NCI-H128 (cell line): Measurements from ENCODE around the gene KDM5B.
A peak's percentile ranks its signal among the peaks of the same experiment; 100 is the strongest.
"Not testable (repeated sequence)": the region's sequence is repeated elsewhere in the genome, so short reads cannot be mapped to it uniquely, and the experiment has no call there.

ENCODE experiments used
- DNase-seq: peaks from one replicate; lab custom pipeline; 2025; ENCODE audit not compliant: unreplicated experiment; lab: John Stamatoyannopoulos, UW

Gene KDM5B

DNA sequence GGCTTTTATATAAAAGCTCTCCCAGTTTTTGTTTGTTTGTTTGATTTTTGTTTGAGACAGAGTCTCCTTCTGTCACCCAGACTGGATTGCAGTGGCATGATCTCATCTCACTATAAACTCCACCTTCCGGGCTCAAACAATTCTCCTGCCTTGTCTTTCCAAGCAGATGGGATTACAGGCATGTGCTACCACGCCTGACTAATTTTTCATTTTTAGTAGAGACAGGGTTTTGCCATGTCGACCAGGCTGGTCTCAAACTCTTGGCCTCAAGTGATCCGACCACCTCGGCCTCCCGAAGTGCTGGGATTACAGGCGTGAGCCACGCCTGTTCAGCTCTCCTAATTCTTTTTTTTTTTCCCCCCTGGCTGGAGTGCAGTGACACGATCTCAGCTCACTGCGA is 6.9 kb upstream of the KDM5B start:
- DNase-seq: no peak

DNA sequence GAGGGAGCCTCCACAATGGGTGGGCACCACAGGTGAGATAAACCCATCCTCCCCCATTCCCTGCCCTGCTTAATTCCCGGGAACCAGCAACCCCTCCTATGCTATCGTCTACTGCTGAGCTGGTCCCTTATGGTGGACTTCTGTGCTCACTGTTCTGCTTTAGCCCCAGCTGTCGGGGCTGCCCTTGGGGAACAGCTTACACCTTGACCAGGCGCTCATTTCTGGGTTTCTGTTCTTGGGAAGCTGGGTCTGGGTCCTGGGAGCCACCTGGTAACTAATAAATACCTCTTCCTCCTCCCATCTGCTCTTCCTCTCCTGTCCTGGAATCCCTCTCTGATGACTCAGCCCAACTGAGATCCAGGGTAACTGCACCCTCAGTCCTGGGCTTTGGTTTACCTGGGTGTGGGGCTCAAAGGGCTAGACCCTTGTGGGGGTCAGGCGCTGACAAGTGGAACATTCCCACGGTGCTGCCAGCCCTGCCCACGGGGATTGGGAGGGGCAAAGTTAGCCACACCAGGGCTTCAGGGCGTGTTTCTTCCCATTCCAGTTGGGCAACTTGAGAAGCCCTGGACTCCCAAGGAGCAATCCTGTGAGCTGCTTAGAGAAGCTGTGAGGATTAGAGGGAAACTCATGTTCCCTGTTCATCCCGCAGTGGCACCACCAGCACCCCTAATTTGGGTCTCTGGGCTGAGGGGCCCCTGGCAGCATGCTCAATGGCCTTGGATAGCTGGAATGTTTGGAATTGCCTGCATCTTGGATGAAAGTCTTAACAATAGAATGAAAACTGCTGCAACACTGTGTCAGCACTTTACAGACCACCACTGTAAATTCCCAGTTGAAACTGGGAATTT is 4.2 kb upstream of the KDM5B start:
- DNase-seq: no peak

DNA sequence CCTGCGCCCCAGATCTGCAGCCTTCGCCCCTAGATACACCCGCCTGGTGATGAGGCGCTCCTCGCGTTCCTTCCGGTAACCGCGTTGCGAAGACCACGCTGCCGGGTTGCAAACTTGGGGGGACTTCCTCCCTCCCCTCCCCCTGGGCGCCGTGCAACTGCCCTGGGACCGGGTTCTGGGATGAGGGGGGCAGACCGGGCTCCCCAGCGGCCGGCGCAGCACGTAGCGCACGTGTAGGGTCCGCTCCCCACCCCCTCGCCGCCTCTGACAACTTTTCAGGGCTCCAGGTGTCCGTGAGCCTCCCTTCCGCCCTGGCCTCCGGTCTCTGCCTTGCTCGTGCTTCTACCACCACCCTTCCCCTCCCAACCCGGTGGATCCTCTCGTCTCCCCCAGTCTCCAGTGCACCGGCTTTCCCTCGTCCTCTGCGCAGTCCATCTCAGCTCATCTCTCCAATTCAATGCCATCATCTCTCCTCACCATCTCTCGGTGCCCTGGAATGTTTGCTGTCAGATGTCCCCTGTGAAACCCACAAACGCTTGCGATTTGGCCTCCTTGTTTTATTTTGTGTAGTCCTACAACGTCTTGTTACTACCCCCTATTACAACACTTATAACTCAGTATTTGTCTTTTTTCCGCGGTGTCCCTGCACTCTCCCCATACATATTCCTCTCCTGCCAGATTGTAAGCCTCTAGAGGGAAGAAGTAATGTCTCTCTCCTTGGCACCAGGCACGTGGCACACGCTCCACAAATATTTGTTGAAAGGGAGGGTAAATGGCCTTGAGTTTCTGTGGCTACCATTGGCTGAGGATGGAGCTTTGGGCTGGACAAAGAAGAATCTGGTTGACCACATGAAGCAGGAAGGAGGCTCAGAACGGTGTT is 3.3 kb upstream of the KDM5B start:
- peak; percentile 27 for DNase-seq

DNA sequence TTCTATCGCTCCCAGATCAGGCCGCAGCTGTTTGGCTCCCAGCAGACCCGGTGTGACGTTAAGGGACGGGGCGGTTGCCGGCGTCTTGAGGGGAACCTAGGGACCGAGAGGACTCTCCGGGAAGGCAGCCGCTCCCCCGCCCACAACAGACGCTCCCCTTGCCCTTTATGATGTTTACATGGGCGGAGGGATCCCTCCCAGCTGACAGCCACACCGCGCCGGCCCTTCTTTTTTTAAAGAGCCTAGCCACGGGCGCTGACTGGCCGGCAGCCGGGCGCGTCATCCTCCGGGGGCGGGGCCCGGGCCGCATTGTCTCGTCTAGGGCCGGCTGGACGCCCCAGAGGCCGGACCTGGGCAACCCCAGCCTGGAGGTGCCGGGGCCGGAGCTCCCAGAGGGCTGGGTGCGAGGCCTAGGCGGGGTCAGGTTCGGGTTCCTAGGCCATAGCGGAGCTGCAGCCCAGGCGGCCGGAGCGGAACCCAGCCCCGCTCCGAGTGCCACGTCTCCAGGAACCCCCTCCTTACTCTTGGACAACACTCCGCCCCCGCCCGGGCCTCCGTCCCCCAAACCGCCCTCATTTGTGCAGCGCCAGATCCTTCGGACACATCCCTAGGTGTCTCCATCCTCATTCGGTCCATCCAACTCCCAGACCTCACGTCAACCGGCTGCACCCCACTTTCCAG is 2.5 kb upstream of the KDM5B start, which contains the start of gene PCAT6:
Gene PCAT6, plus strand, starts transcription at position 340 of the 681 bp plus-strand sequence.
- DNase-seq: peak; percentile 91

DNA sequence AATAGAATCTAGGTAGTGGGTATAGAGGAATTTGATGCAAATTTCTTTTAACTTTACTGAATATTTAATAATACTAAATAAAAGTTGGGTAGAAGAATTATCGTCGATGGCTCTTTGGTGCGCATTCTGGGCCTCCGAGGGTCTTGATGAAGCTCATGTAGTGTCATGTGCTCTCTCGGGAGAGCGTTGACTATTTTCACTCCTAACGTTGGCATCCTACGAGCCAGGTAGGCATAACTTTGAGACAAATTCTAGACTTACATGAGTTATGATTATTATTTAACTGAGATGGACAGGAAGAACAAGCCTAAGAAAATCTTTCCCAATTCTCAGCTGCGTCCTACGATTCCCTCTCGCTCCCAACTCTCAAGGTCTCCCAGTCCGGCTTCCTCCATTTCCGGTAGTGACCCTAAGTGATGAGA is 2.0 kb upstream of the KDM5B start:
- DNase-seq: no peak

DNA sequence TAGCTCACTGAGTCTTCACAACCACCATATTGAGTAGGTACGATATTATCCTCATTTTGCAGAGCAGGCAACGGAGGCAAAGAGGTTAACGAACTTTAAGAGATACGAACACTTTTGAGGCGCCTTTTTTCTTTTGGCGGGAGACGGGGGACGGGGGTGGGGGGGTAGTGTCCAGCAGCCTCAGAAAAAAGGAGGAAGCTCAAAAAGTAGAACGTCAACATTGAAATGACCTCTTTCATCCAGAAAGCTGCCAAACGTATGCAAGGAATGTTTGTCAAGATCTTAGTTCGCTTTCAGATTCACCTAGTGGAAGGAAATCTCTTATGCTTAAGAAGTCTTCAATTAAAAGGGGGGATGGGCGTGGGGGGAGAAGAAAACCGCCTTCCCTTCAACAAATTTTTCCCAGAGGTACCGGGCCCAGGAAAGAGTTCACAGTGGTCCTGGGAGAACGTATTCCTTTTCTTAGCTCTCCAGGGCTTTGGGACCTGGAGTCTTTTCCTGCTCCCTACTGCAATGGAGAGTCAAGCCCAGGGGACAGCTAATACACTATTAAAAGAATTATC is 1.5 kb upstream of the KDM5B start:
- DNase-seq: no peak

DNA sequence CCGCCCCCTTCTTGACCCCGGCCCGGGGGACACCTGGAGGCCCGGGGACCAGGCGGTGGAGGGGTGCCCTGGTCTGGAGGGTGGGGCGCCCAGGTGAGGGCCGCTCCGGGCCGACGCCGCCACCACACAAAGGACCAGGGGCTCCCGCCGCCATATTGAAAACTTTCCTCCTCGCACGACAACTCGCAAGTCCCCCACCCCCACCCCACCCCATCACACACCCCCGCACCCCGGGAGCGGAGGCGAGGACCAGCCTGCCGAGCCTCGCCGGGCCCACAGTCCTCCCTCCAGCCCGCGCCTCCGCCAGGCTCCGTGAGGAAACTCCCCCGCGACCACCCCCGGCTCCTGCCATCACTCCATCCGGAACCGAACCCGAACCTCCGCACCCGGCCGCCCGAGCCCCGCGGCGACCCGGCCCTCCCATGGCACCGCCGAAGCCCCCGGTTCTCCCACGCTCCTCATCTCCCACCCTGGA is 733 bp downstream of the KDM5B start:
- peak; percentile 33 for DNase-seq

DNA sequence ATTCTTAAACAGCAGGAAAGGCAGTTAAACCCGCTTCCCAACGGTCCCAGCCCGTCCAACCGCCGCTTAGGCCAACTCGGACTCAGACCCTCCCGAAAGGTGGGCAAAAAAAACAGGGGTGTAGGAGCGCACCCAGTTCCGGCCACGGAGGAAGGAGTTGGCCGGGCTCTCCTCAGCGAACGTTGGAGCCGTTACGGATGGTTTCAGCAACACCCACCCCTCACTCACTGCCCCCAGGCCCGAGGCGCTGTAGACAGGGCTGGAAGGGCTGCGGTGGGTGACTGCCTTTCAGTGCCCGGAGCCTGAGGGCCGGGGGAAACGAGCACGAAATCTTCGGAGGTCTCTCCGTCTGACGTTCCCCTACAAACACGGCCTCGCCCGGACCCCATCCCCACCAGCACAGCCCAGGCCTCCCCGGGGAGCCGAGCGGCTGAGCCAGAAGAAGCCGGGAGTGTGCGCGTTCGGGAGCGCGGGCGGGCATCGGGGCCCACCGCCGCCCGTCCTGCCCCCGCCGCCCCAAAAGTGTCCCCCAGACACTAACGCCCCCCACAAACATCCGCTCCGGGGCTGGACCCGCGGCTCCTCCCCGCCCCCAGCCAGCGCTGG is 1.3 kb downstream of the KDM5B start:
- no peak for DNase-seq

DNA sequence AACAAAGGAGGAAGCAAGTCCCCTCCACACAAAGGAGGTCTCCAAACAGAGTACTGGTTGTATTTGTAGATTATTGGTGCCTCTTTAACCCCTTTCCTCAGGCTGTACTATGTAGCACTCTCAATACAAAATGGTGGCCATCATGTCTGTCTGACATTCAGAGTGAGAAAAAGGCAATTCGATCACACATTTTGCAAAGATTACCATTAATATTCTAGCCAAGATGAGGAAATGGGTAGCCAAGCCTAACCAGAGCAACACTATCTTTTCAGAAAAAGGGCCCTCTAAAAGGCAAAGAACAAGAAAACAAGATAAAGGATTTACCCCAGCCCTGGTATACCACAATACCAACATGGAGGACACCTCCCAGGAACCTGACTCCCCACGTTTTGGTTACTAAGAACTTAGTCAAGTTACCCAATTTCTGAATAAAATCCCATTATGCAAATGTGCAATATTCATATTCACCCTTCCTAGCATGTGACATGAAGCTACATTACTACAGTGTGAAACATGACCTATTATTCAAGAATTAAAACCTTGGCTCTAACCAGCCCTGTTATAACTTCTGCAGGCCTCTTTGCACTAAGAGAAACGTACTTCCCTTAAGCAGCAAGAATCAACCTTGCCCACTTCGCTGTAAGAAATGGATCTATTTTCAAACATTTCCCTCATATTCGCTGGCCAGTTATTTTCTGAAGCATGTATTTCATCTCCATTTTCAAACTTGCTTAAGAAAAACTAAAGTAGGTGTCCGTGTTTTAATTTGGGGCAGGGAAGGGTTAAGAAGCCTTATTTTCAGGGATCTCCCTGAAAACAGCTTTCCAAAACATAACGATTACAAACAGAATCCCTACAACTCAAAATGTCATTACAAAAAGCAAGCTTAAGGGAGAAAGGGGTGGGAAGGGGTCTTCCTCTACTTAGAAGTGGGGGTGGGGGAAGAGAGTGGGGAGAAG is 2.1 kb downstream of the KDM5B start:
- DNase-seq: no peak

DNA sequence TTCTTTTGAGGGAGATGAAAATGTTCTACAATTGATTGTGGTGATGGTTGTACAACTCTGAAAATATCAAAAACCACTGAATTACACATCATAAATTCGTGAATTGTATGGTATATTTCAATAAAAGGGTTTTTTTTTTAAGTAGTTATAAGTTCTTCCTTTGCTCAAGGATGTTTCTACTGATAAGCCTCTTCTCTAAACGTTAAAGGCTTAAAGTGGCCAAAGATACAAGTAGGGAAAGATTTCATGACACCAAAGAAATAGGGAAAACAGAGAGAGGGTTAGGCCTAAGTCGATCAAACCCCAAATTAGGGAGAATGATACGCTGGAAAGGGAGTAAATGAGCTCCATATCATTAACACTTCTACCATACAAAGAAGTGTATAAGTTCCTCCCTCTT is 4.1 kb downstream of the KDM5B start:
- no peak for DNase-seq

DNA sequence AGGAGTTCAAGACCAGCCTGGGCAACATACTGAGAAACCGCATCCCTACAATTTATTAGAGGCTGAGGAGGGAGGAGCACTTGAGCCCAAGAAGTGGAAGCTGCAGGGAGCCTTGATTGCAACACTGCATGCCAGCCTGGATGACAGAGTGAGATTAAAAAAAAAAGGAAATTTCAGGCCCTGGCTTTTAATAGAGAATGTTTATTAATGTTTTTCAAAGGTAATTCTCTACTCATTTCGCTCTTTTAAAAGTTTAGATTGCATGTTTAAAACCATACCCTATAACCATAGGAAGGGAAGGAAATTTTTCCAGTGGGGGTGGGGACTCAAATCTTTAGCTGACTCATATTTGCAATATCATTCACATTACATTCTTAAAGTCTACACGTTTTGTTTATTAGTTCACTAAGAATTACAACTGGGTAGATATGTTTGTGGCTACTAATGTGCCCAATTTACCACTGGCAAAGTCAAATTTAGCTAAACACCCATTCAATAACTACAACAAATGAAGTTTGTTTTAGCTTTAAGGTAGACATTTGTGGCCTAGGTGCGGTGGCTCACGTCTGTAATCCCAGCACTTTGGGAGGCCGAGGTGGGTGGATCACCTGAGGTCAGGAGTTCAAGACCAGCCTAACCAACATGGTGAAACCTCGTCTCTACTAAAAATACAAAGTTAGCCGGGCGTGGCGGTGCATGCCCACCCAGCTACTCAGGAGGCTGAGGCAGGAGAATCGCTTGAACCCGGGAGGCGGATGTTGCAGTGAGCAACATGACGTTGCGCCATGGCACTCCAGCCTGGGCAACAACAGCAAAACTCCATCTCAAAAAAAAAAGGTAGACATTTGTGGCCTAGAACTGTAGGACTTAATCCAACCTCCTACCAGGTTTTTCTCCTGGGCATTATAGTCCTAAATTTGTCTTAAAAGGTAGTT is 5.0 kb downstream of the KDM5B start:
- DNase-seq: no peak

DNA sequence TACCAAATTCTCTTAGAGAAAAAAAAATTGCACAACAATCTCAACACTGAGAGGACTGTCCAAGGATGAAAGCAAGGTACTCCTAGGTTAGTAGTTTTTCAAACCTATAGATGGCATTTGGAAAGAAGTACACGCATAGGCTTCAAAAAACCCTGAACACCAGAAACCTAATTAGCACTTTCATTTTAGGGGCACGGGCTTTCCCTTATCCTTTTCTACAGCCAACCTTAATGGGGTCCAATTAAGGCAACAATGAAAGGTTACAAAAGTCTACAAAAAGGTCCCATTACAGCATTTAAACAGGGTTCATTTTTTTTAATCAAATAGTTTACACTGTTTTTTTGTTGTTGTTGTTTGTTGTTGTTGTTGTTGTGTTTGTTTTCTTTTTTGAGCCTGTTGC is 6.2 kb downstream of the KDM5B start:
- no peak for DNase-seq

DNA sequence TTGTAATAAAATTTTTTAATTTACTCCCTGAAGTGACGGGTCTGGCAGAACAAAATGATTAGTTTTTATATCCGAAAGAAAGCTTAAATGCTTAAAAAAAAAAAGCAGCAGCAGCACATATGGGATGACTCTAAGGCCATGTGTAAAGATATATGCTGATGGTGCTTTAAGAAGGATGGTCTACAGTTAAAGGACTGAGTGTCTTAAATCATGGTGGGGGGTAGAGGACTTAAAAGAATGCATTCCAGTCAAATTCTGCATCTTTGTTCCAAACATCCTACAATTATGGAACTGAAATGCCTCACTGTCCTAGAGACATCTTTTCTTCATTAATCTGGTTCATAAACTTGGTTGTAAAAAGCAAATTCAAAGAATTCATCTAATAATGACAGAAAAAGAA is 7.0 kb downstream of the KDM5B start:
- DNase-seq: no peak

DNA sequence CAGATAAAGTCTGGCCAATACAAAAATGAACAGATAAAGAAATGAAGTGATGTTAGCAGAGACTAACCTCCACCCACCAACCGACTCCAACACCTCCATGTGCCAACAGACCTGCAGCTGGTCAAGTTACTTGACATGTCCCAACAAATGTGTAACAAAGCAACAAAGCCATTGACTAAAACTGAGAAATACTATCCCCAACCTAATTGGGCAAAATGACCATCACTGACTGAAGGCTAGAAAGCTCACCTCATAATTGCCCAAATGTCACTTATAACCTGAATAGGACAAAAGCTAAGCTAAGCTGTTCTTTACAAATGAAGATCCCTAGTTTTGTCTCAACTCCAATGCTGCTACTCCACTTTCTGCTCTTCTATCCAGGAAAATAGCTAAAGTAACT is 7.5 kb downstream of the KDM5B start:
- no peak for DNase-seq

DNA sequence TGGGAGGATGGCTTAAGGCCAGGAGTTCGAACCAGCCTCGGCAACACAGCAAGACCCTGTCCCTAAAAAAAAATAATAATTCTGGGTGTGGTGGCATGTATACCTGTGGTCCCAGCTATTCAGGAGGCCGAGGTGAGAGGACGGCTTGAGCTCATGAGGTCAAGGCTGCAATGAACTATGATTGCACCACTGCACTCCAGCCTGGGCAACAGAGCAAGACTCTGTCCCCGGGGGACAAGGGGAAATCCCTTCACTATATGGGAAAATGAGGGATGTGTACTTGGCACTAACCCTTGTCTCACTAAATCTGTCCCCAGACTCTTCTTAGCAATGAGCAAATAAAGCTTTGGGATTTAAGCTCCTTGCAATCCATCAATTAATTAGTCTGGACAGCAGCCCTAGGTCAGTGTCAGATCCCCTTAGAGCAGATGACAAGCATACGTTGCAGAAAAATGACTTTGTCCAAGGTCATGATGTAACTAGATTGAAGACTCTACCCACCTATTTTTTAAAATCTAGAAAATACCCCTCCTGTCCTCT is 9.4 kb downstream of the KDM5B start:
- no peak for DNase-seq

DNA sequence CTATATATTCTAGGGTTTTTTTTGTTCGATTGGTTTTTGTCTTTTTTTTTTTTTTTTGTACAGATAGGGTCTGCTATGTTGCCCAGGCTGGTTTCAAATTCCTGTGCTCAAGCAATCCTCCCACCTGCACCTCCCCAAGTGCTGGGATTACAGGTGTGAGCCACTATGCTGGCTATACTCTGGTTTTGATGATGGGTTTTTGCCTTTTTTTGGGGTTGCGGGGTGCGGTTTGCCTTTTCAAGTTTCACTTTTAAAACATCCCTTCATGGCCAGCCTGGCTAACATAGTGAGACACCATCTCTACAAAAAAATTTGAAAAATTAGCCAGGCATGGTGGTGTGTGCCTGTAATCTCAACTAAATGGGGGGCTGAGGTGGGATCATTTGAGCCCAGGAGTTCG is 10.0 kb downstream of the KDM5B start:
- DNase-seq: no peak

DNA sequence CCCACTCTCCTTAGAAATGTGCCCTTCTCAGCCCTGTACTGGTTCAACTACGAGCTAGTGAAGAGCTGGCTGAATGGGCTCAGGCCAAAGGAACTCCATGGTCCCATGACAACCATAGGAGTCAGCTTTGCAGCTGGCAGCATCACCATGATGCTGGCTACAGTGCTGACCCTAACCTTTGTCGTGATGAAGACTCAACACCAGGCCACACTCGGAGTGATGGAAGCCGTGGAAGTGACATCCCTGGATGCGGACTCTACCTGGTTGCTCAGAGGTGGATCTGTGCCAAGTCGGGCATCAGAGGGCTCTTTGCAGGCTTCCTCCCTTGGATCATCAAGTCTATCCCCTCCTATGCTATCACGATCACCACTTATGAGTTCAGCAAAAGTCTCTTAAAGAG is 11.6 kb downstream of the KDM5B start:
- DNase-seq: no peak

DNA sequence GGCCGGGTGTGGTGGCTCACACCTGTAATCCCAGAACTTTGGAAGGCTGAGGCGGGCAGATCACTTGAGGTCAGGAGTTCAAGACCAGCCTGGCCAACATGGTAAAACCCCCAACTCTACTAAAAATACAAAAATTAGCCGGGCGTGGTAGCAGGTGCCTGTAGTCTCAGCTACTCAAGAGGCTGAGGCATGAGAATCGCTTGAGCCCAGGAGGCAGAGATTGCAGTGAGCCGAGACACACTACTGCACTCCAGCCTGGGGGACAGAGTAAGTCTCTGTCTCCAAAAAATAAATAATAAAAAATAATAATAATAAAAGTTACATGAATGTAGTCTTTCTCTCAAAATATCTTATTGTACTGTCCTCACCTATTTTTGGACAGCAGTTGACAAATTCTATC is 13.3 kb downstream of the KDM5B start:
- DNase-seq: not testable (repeated sequence)
